Activated CD8-positive, alpha-beta memory T cell treated with anti-CD3 and anti-CD28 coated beads for 48 hours (primary cell): Measurements from ENCODE around the gene ADGRL3.

ENCODE experiments used
- DNase-seq, 3 experiments: peaks; one replicate each; pipeline ENCODE4 v3.0.0-alpha.2; 2020; ENCODE audit warnings: low read depth in 2 of 3, low spot score in 2 of 3

ADGRL3 gene

DNA sequence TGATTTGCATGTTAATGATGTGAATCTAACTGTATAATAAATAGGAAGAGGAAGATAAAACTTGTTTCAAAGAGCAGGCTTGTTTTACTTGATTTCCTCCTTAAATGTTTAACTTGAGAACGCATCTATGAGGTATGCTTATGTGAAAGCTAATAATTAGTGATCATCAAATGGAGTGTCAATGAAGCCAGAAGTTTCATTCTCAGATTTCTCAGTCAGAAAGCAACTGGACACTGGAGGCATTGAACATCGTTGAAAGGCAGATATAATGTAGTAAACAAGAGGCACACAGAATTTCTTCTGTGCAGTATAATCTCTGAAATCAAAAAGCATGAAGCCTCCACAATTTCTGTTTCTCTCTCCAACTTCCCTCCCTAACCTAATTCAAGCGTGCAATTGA lies 672.9 kb downstream of the ADGRL3 start:
- no peak for DNase-seq

DNA sequence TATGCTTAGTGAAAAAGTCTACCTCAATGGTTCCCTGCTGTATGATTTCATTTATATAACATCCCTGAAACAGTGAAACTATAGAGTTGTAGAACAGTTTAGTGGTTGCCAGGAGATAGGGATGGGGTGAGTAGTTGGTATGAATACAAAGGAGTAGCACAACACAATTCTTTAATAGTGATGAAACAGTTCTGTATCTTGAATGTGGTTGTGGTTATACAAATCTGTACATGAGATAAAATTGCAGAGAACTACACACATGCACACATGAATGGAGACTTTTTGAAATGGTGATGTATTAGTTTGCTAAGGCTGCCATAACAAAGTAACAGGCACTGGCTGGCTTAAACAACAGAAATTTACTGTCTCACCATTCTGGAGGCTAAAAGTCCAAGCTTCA lies 677.1 kb downstream of the ADGRL3 start:
- DNase-seq: no peak

DNA sequence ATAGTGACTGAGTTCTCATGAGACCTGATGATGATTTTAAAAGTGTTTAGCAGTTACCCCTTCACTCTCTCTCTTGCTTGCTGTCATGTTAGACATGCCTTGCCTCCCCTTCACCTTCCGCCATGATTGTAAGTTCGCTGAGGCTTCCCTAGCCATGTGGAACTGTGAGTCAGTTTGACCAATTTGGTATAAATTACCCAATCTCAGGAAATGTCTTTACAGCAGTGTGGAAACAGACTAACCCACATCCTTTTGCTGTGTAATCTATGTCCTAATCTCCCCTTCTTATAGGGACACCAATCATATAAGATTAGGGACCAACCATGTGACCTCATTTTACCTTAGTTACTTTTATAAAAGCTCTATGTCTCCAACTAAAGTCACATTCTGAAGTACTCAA lies 677.8 kb downstream of the ADGRL3 start:
- no peak for DNase-seq

DNA sequence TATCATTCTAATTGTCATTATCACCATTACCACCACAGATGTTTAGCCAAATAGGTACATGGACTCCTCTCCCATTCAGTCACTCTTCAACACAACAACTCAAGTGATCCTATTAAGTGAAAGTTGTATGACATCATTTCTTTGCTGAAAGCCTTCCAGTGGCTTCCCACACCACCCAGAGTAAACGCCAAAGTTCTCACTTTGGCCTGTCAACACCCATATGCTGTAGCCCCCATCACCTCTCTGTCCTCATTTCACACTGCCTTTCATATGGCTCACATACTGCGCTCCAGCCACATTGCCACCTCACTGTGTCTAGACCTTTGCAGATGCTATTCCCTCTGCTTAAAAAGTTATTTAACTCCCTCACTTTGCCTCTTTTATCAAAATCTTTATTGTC lies 682.3 kb downstream of the ADGRL3 start:
- DNase-seq: no peak

DNA sequence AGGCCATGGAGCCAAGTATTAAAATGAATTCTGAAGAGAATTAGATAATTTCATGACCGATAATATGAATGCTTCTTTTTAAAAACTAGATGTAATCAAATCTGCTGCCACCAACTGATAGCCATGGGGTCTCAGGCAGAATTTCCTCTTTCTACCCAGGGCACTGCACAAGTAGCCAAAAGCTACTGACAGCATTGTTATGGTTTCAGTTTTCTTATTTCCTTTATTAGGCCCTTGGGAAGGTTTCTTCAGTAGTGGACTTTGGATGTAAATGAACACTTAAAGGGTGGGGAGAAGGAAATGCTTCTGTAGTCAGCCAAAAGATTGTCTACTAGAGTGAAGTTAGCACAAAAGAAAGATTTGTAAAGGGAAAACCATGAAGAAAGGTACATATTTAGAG lies 686.0 kb downstream of the ADGRL3 start:
- DNase-seq: no peak

- no peak for DNase-seq
These were observed 689.0 kb downstream of the ADGRL3 start for GRCh38 chr4:61889117-61889516.

DNA sequence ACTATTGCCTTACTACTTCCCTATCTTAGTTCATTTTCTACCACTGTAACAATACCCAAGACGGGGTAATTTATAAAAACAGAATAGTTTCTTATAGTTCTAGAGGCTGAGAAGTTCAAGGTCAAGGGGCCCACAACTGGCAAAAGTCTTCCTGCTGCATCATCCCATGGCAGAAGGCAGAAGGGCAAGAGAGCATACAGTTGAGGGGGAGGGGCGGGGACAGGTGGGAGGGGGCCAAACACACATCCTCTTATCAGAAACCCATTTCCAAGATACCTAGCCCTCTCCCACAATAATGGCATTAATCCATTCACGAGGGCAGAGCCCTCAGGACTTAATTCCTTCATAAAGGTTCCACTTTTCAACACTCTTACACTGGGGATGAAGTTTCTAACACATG lies 690.2 kb downstream of the ADGRL3 start:
- DNase-seq: no peak

DNA sequence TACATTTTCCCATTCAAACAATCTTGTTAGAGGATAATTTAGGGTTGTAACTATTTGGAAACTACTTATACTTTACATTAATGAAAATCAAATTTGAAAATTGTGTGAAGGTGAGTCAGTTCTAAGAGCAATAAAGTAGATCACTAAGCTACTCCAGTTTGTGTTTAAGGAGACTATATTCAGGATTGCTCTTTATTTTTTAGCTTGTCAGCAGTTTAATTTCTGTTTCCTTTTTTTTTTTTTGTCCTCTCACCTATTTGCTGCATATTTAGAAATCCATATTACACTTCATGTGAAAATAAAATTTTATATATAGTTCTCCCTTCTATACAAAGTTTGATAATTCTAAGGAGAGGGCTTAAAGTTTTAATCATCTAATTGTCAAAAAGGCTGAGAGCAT lies 691.8 kb downstream of the ADGRL3 start:
- DNase-seq: no peak

GRCh38 chr4:61896634-61897033 lies 696.5 kb downstream of the ADGRL3 start:
- no peak for DNase-seq

- DNase-seq: no peak
These were observed 708.9 kb downstream of the ADGRL3 start for GRCh38 chr4:61909031-61909430.

DNA sequence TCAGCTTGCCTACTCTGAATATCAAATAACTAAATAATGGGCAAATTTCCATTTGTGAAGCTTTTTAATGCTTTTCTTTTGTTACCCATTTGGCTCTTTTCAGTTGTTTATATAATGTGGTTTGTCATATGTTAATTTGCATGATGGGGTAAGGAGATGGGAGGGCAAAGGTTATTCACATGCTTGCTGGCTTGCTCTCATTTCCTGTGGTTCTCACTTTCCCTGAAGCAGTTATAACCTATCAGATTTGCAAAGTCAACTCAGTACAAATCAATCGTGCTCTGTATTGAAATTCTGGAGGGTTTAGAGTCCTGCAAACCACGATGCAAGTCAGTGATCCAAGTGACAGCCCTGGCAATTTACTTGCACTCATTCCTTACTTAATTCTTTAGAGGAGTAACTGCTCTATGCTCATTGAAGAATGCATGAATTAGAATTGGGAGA lies 711.2 kb downstream of the ADGRL3 start:
- DNase-seq: no peak

DNA sequence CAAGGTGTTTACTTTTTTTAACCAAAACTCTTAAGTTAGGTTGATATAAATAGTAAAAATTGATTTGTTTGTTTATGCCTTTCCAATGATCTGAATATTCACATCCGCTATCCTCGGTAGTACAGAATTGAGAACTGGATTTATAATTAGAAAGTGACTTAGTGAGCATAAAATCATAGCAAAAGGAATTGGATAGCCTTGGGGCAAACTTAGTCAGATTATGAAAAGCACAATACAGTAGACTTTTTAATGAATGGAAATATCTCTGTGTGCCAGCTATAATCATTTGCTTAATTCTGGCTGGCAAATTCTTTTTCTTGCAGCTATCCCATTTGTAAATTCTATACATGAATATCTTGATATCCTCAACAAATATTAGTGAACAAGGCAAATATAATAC lies 713.5 kb downstream of the ADGRL3 start:
- DNase-seq: no peak

DNA sequence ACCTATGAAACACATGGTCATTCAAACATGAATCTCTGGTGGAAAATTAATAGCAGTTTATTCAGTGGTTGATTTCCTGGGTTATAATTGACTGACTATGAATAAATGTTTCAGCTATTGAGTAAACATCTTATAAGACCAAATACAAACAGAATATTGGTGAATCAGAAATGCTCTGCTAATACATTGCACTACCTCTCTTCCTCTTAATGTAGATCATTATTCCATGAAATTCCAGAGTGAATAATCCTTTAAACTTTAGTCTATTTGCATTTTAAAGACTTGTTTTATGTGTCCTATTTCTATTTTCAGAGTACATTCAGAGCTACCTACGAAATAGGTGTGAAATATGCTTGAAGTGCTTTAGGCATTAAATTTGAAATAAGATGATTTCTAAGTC lies 715.4 kb downstream of the ADGRL3 start:
- no peak for DNase-seq

DNA sequence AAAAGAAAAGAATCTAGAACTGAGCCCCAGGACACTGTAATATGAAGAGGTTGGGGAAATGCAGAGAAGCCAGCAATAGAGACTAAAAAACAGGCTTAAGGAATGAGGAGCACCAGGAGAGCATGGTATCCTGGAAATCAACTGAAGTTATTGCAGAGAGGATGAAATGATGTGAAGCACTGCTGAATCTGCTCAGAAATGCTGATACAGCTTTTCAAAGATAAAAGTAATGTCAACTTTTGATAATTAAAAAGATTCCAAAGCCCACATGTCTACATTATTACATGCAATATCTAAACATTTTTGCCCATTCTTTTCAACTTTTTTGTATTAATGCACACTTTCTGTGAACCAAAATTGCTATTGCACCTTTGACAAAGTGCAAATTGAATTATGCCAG lies 718.4 kb downstream of the ADGRL3 start:
- no peak for DNase-seq

GRCh38 chr4:61918987-61919386 lies 718.9 kb downstream of the ADGRL3 start:
- no peak for DNase-seq

DNA sequence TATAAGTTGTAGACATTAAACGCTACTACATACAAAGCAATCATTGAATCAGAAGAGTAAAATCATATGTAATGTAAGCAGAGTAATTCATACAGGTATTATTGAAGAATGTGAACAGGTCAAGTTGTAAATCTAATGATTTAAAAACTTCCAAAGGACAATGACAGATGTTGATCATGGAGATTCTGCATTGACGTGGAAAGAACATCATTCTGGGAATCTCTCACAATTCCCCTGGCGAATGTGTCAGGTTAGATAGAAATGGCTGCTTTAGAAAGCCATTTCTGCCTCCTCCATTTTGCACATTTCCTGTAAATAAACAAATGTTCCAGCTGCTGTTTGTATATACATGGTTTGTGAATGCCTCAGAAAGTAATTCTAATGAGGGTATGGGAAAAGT lies 719.4 kb downstream of the ADGRL3 start:
- no peak for DNase-seq

GRCh38 chr4:61921920-61922319 lies 721.8 kb downstream of the ADGRL3 start:
- no peak for DNase-seq

- DNase-seq: no peak
These were observed 722.6 kb downstream of the ADGRL3 start for GRCh38 chr4:61922766-61923165.

DNA sequence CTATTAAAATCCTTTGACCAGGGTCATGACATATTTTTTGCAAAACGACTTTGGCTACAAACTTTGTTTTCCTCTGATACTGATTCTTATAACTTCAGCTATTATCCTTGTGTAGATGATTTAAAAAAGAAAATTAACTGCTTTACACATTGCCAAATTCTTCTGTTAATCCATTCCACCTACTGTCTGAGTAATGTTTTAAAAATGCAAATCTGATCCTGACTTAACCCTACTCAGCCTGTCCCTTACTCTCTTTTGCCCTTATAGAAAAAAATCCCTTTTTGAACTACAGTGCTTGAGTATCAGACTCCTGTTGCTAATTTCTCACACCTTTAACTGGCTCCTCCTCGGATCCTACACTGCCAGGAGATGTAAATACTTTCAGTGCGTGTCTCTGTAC lies 723.1 kb downstream of the ADGRL3 start:
- DNase-seq: no peak

DNA sequence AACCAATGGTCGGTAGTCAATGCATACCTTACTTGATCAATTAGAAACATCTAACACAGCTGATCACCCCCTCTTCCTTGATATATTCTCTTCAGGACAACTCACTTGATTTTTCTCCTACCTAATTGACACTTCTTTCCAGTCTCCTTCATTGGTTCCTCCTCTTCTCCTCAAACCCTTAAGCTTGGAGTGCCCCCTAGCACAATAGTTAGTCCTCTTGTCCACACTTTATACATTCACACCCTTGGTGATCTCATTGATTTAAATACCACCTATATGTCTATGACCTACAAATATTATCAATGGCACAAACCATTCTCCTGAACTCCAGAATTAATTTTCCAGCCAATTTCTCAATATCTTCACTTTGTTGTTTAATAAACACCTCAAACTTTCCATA lies 724.0 kb downstream of the ADGRL3 start:
- no peak for DNase-seq

- no peak for DNase-seq
These were observed 733.4 kb downstream of the ADGRL3 start for GRCh38 chr4:61933527-61933926.

- DNase-seq: no peak
These were observed 734.1 kb downstream of the ADGRL3 start for GRCh38 chr4:61934198-61934597.

DNA sequence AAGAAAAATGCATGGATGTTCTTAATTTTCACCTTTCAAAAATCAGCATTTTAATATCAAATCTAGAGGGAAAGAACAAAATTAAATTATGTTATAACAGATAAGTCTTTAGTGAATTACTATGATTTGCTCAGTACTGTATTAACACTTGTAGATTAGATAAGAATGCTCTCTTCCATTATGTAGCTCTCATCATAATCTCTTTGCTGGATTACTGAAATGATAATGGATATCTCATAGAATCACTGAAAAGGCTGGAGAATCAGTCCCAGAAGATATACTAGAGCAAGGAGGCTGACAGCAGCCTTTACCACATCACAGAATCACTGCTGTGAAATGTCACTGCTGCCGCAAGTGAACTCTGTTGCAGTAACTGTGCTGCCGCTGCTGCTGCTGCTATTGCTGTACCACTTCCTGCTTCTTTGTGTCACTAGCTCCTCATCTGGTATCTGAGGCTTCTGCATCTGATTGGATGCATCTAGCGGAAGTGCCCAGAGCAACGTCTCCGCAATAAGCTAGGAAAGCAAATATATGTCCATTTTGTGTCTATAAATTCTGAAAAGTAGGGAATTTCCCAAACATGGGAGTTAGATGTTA lies 738.2 kb downstream of the ADGRL3 start:
- no peak for DNase-seq

DNA sequence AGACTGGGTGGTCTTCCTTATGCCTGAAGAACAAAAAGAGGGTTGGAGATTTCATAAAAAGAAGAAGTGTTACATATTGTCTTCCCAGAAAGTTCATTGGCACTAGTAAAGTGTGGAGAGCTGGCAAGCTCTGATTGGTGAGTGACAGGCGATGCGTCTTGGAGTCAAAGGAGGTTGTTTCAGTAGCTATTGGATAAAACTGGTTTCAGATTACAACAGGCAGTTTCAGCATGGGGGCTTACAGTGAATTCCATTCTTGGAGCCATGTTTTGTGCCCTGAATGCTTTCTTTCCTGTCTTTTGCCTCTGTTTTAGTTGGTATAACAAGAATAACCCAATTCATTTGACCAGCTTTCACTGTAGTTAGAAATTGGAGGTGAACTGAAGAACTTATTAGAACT lies 750.5 kb downstream of the ADGRL3 start:
- no peak for DNase-seq
